Measurements from ENCODE around the gene AKAP13. TPM values are rescaled to one million over a fixed set of nuclear protein-coding genes. Genes with fewer than 3 reads are reported as not detected.

Gene AKAP13
- total RNA-seq, 1 donor from 2014 or later = 41.1 TPM

GRCh38 chr15:85457392-85457968 lies 77.1 kb downstream of the AKAP13 start:
- Histone ChIP-seq H3K27me3 (ENCODE audit: control insufficient read depth, insufficient read depth, low read length) (no peaks in the 10 kb centered on the region), H3K4me3 (ENCODE audit: low read depth, low read length) (no peak overlapping the region), H3K36me3 (ENCODE audit: control insufficient read depth, insufficient read depth, low read length) (no peaks in the 10 kb centered on the region)
- DNase-seq (ENCODE audit: low read depth) (peak; percentile 74), FAIRE-seq (peak; percentile 32)
- TF ChIP-seq CTCF (IDR thresholded peaks at IDR 0.05; ENCODE audit: insufficient read depth, low read length, severe bottlenecking) = no peak

GRCh38 chr15:85458764-85459163 lies 78.4 kb downstream of the AKAP13 start:
- TF ChIP-seq CTCF (IDR thresholded peaks at IDR 0.05; ENCODE audit: insufficient read depth, low read length, severe bottlenecking) = no peak
- FAIRE-seq (no peak), DNase-seq (ENCODE audit: low read depth) (peak; percentile 90)
- H3K27me3 ChIP-seq (ENCODE audit: control insufficient read depth, insufficient read depth, low read length) = no peaks in the 10 kb centered on the region
- H3K36me3 ChIP-seq (ENCODE audit: control insufficient read depth, insufficient read depth, low read length) = no peaks in the 10 kb centered on the region
- H3K4me3 ChIP-seq (ENCODE audit: low read depth, low read length) = peak overlapping the region; percentile 18

- DNase-seq (ENCODE audit: low read depth) (no peak), FAIRE-seq (no peak)
- H3K27me3 ChIP-seq (ENCODE audit: control insufficient read depth, insufficient read depth, low read length) = no peaks in the 10 kb centered on the region
Measured at GRCh38 chr15:85462029-85462428, 81.6 kb downstream of the AKAP13 start.

GRCh38 chr15:85463276-85463892 lies 83.0 kb downstream of the AKAP13 start:
- H3K4me3 ChIP-seq (ENCODE audit: low read depth, low read length) = no peak overlapping the region
- no peak for FAIRE-seq

More at GRCh38 chr15:85462029-85462428, 81.6 kb downstream of the AKAP13 start:
- Histone ChIP-seq H3K36me3 (ENCODE audit: control insufficient read depth, insufficient read depth, low read length) (no peaks in the 10 kb centered on the region), H3K4me3 (ENCODE audit: low read depth, low read length) (no peak overlapping the region)
- TF ChIP-seq CTCF (IDR thresholded peaks at IDR 0.05; ENCODE audit: insufficient read depth, low read length, severe bottlenecking) = no peak

DNA sequence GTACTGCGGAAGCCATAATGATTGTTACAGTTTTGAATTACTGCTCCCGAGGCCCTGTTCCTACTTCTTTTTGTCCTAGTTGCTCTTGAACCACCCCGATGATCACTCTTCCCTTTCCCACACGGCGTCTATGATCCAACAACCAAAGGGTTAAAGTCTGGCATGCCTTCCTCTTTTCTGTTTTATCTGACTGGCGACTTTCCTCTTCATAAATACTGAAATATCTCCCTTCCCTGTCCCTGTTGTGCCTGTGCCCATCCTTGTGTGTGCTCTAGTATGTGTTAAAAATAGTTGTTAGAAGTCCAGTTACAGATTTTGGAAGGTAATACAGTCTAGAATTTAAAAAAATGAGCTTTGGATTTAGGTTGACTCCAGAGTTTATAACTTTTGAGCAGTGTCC lies 83.6 kb downstream of the AKAP13 start:
- TF ChIP-seq CTCF (IDR thresholded peaks at IDR 0.05; ENCODE audit: insufficient read depth, low read length, severe bottlenecking) = no peak
- FAIRE-seq (no peak), DNase-seq (ENCODE audit: low read depth) (no peak)
- H3K27me3 ChIP-seq (ENCODE audit: control insufficient read depth, insufficient read depth, low read length) = no peaks in the 10 kb centered on the region
- no peak overlapping the region for H3K4me3 ChIP-seq (ENCODE audit: low read depth, low read length)
- no peaks in the 10 kb centered on the region for H3K36me3 ChIP-seq (ENCODE audit: control insufficient read depth, insufficient read depth, low read length)

More at GRCh38 chr15:85463276-85463892, 83.0 kb downstream of the AKAP13 start:
- H3K36me3 ChIP-seq (ENCODE audit: control insufficient read depth, insufficient read depth, low read length) = no peaks in the 10 kb centered on the region
- H3K27me3 ChIP-seq (ENCODE audit: control insufficient read depth, insufficient read depth, low read length) = no peaks in the 10 kb centered on the region
- no peak for DNase-seq (ENCODE audit: low read depth)
- TF ChIP-seq CTCF (IDR thresholded peaks at IDR 0.05; ENCODE audit: insufficient read depth, low read length, severe bottlenecking) = no peak
